Coronary artery (tissue), 2 donors: Measurements from ENCODE around the gene RBM23.
"Not testable (repeated sequence)": the region's sequence is repeated elsewhere in the genome, so short reads cannot be mapped to it uniquely, and the experiment has no call there.

Source experiments
- DNase-seq: peaks from one replicate; pipeline ENCODE4 v3.0.0-alpha.2; 2017; ENCODE audit warnings: low spot score
- H3K27ac ChIP-seq, 2 donors: fragments of 200-600 bp; sonication (generic); one replicate each; pipeline ENCODE4 v1.5.1; 2016 to 2019
- H3K4me3 ChIP-seq: fragments of 200-600 bp; sonication (generic); 2 replicates; pipeline ENCODE4 v1.5.1; 2016; ENCODE audit warnings: mild to moderate bottlenecking, moderate library complexity
- CTCF ChIP-seq: fragments of 200-600 bp; sonication (generic); IDR thresholded peaks from one replicate; pipeline ENCODE4 v1.5.1; 2019; ENCODE audit warnings: antibody characterized with exemption

RBM23 gene

GRCh38 chr14:22871224-22872032 lies 47.5 kb downstream of the RBM23 start, which contains the start of gene LRP10:
Gene LRP10 (plus strand): TSS chr14:22871740. CDS start chr14:22872304, 564 bp downstream.
- DNase-seq = peak; percentile 96
- TF ChIP-seq CTCF = no peak
- H3K4me3 ChIP-seq = peak within 1 kb of the TSS; percentile 82
- peak within 1 kb of the TSS; percentile 95 to 99 for H3K27ac ChIP-seq

- no peak for TF ChIP-seq CTCF
- DNase-seq = no peak
- peak overlapping the region; percentile 95 to 99 for H3K27ac ChIP-seq
- H3K4me3 ChIP-seq = peak overlapping the region; percentile 82
Measured at GRCh38 chr14:22870811-22871223, 48.1 kb downstream of the RBM23 start.

DNA sequence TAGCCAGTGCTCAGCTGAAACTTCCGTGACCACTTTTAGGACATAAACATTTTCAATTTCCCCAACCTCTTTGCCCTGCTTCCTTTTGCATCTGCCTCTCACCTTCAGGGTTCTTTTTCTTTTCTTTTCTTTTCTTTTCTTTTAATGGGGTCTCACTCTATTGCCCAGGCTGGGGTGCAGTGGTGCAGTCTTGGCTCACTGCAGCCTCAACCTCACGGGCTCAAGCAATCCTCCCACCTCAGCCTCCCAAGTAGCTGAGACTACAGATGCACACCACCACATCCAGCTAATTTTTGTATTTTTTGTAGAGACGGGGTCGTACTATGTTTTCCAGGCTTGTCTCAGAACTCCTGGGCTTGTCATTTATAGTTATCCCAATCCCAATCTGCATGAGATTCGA lies 52.1 kb downstream of the RBM23 start:
- Histone ChIP-seq H3K4me3 (no peak overlapping the region), H3K27ac (no peak overlapping the region)
- TF ChIP-seq CTCF = no peak
- no peak for DNase-seq

DNA sequence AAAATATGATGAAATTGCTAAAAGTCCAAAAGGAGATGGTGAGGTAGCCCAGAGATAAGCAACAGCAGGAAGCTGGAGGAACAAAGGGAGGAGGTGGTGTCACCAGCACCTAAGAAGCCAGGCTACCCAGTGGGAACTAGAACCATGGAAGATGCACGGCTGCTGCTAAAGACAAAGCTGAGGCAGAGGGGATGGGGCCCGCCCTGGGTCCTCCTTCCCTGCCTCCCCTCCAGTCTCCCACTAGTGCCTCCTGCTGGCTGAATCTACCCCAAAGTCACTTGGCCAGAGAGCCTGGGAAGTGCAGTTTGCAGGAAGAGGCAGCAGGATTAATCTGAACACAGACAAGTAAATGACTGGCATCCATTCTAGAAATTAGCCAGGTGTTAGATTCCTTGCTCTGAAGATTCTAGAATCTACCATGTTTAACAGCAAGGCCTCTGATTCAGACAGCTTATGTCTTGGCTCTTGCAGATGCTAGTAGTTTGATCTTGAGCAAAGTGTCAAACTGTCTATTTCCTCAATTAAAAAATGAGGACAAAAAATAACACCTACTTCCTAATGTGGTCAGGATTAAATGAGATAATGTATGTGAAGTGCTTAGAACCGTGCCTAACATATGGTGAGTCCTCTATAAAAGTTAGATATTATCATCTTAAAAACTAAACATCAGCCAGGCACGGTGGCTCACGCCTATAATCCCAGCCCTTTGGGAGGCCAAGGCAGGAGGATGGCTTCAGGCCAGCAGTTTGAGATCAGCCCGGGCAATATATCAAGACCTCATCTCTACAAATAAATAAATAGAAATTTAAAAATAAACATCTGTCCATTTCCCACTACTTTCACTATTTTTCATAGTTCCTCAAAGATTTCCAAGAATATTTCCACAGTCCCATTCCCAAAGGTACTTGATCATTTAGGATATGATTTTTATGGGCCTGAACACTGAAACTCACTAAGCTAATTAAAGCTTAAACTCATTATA lies 53.2 kb downstream of the RBM23 start:
- no peak for TF ChIP-seq CTCF
- no peak overlapping the region for H3K27ac ChIP-seq
- no peak overlapping the region for H3K4me3 ChIP-seq
- no peak for DNase-seq

GRCh38 chr14:22864979-22865378 lies 54.0 kb downstream of the RBM23 start:
- DNase-seq = no peak
- no peak overlapping the region for H3K4me3 ChIP-seq
- no peak overlapping the region for H3K27ac ChIP-seq
- TF ChIP-seq CTCF = no peak

DNA sequence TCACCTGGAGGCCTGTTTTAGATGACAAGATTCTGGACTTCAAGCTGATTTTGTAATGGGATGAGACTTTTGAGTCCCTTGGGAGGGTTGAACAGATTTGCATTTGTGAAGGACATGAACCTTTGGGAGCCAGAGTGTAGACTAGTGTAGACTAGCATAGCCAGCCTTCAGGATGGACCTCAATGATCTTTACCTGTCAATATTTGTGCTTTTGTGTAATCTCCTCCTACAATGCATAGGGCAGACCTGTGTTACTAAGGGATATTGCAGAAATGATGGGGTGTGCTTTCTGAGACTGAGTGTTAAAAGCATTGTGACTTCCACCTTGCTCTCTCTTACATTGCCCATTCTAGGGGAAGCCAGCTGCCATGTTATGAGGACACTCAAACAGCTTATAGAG lies 57.3 kb downstream of the RBM23 start:
- no peak for TF ChIP-seq CTCF
- H3K27ac ChIP-seq = no peak overlapping the region

DNA sequence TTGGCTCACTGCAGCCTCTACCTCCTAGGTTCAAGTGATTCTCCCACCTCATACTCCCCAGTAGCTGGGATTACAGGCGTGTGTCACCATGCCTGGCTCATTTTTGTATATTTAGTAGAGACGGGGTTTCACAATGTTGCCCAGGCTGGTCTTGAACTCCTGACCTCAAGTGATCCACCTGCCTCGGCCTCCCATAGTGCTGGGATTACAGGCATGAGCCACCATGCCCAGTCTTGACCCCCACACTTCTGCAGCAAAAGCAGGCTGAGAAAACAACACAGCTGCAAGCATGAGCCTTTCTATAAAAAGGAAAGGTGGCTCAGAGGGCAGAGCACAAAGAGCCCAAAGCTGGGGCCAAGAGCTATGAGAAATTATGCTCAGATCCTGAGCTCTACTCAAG lies 58.6 kb downstream of the RBM23 start:
- H3K4me3 ChIP-seq, DNase-seq, H3K27ac ChIP-seq: not testable (repeated sequence)

More for the DNA sequence above, 57.3 kb downstream of the RBM23 start:
- DNase-seq = no peak
- no peak overlapping the region for H3K4me3 ChIP-seq
